GM18517 (cell line): ENCODE measurements around the gene ADGRA1.

ENCODE experiments used
- ATAC-seq: cut with Tn5 transposase; IDR thresholded peaks from one replicate; pipeline ENCODE4 v1.9.1; 2021; ENCODE audit warnings: mild to moderate bottlenecking, moderate library complexity; ENCODE audit not compliant: unreplicated experiment

Gene ADGRA1

GRCh38 chr10:133075346-133076137 is 12.2 kb upstream of the ADGRA1 start:
- ATAC-seq: no peak

- no peak for ATAC-seq
Observed at GRCh38 chr10:133076274-133077038, 11.3 kb upstream of the ADGRA1 start.

GRCh38 chr10:133079836-133080682 is 7.7 kb upstream of the ADGRA1 start:
- no peak for ATAC-seq

GRCh38 chr10:133080683-133081040 is 7.1 kb upstream of the ADGRA1 start:
- ATAC-seq: no peak

- no peak for ATAC-seq
Observed at GRCh38 chr10:133081636-133082035, 6.1 kb upstream of the ADGRA1 start.

GRCh38 chr10:133082685-133083421 is 4.9 kb upstream of the ADGRA1 start:
- no peak for ATAC-seq

GRCh38 chr10:133083422-133084100 is 4.2 kb upstream of the ADGRA1 start:
- ATAC-seq: no peak

GRCh38 chr10:133084491-133084890 is 3.2 kb upstream of the ADGRA1 start:
- ATAC-seq: no peak

GRCh38 chr10:133085251-133086125 is 2.2 kb upstream of the ADGRA1 start:
- no peak for ATAC-seq

- ATAC-seq: no peak
Observed at GRCh38 chr10:133086247-133086646, 1.5 kb upstream of the ADGRA1 start.

- ATAC-seq: no peak
Observed at GRCh38 chr10:133087045-133087678, 562 bp upstream of the ADGRA1 start.

GRCh38 chr10:133088179-133088955 is 643 bp downstream of the ADGRA1 start:
- no peak for ATAC-seq

GRCh38 chr10:133088956-133089800 is 1.5 kb downstream of the ADGRA1 start:
- ATAC-seq: no peak

GRCh38 chr10:133090101-133090500 is 2.4 kb downstream of the ADGRA1 start:
- ATAC-seq: no peak

- ATAC-seq: no peak
Observed at GRCh38 chr10:133090654-133091053, 2.9 kb downstream of the ADGRA1 start.

GRCh38 chr10:133091316-133091715 is 3.6 kb downstream of the ADGRA1 start:
- no peak for ATAC-seq

- ATAC-seq: no peak
Observed at GRCh38 chr10:133093291-133093690, 5.6 kb downstream of the ADGRA1 start.
